Keratinocyte (primary cell): ENCODE results near the gene GRM7. TPM values are rescaled to one million over a fixed set of nuclear protein-coding genes. Genes with fewer than 3 reads are reported as not detected.

Experiments
- DNase-seq: peaks from one replicate; pipeline ENCODE4 v3.0.0-alpha.2; 2011; ENCODE audit warnings: low read depth, missing footprints, low spot score
- FAIRE-seq: peaks from 2 replicates; lab custom pipeline; 2011; peaks lifted over from hg19 to GRCh38; lab: Jason Lieb, UNC
- H2AFZ ChIP-seq: 2 replicates; pipeline ENCODE4 v1.6.0; 2012; ENCODE audit warnings: low read length, control low read depth, inconsistent platforms; ENCODE audit not compliant: control insufficient read depth
- H3K27ac ChIP-seq: 2 replicates; pipeline ENCODE4 v1.5.1; 2011; ENCODE audit warnings: low read length; ENCODE audit not compliant: control insufficient read depth, insufficient read depth
- H3K27me3 ChIP-seq: 3 replicates; pipeline ENCODE4 v1.6.0; 2011; ENCODE audit warnings: low read length; ENCODE audit not compliant: control insufficient read depth, insufficient read depth; ENCODE audit errors: extremely low read depth
- H3K36me3 ChIP-seq, 2 experiments: 2 replicates in 1 of 2; 3 replicates in 1 of 2; pipeline ENCODE4 v1.5.1; 2011; ENCODE audit warnings: low read length in 2 of 2, mild to moderate bottlenecking in 1 of 2; ENCODE audit not compliant: control insufficient read depth in 2 of 2, insufficient read depth in 2 of 2; ENCODE audit errors: extremely low read depth in 1 of 2
- H3K4me1 ChIP-seq: 3 replicates; pipeline ENCODE4 v1.5.1; 2011; ENCODE audit warnings: low read length; ENCODE audit not compliant: control insufficient read depth, insufficient read depth; ENCODE audit errors: extremely low read depth
- H3K4me2 ChIP-seq: 3 replicates; pipeline ENCODE4 v1.6.0; 2011; ENCODE audit warnings: low read depth, low read length; ENCODE audit not compliant: control insufficient read depth, insufficient read depth; ENCODE audit errors: extremely low read depth
- H3K4me3 ChIP-seq, 3 experiments: fragments of 200-600 bp in 1 of 3; sonication (generic) in 1 of 3; 2 replicates in 2 of 3; 3 replicates in 1 of 3; pipeline ENCODE4 v1.5.1; 2011 to 2016; ENCODE audit warnings: low read length in 3 of 3, mild to moderate bottlenecking in 3 of 3, control low read depth in 2 of 3, inconsistent platforms in 1 of 3, low read depth in 1 of 3, mixed read lengths in 1 of 3, mixed run types in 1 of 3, moderate library complexity in 1 of 3; ENCODE audit not compliant: control insufficient read depth in 2 of 3, insufficient read depth in 2 of 3; ENCODE audit errors: extremely low read depth in 1 of 3
- H3K79me2 ChIP-seq: 2 replicates; pipeline ENCODE4 v1.6.0; 2012; ENCODE audit warnings: low read length; ENCODE audit not compliant: control insufficient read depth, insufficient read depth
- H3K9ac ChIP-seq: 3 replicates; pipeline ENCODE4 v1.6.0; 2011; ENCODE audit warnings: low read length; ENCODE audit not compliant: control insufficient read depth, insufficient read depth; ENCODE audit errors: extremely low read depth
- H3K9me1 ChIP-seq: 3 replicates; pipeline ENCODE4 v1.6.0; 2011; ENCODE audit warnings: low read length; ENCODE audit not compliant: control insufficient read depth, insufficient read depth; ENCODE audit errors: extremely low read depth
- H3K9me3 ChIP-seq: 2 replicates; pipeline ENCODE4 v1.5.1; 2012; ENCODE audit warnings: low read depth, low read length; ENCODE audit not compliant: control insufficient read depth
- H4K20me1 ChIP-seq: 3 replicates; pipeline ENCODE4 v1.6.0; 2011; ENCODE audit warnings: low read length; ENCODE audit not compliant: control insufficient read depth, insufficient read depth; ENCODE audit errors: extremely low read depth
- CTCF ChIP-seq, 3 experiments: IDR thresholded peaks in 1 of 3; conservative IDR thresholded peaks in 1 of 3; optimal IDR thresholded peaks in 1 of 3; 2 replicates in 2 of 3; 3 replicates in 1 of 3; pipeline versions ENCODE3 to v1.5.1; 2011; ENCODE audit warnings: low read length in 3 of 3, mild to moderate bottlenecking in 3 of 3, moderate library complexity in 2 of 3, control low read depth in 1 of 3, inconsistent platforms in 1 of 3; ENCODE audit not compliant: insufficient read depth in 2 of 3; ENCODE audit errors: extremely low read depth in 1 of 3
- EZH2 ChIP-seq: IDR thresholded peaks from one replicate; pipeline ENCODE4 v1.6.1; 2012; ENCODE audit warnings: inconsistent platforms, mild to moderate bottlenecking, low read length, moderate library complexity
- dilution Hi-C: fragments of 300-500 bp; cut with MboI; formaldehyde crosslinking; loops from one replicate; pipeline ENCODE4 v1.7.0; 2020; ENCODE audit warnings: low sequenced_read_pairs; ENCODE audit not compliant: extremely low pct_ligation_motif_present
- polyA plus RNA-seq, 5 experiments: library from polyadenylated mRNA; depleted of rRNA in 3 of 5; stranded (reverse) in 3 of 5; stranded (forward) in 1 of 5; unstranded in 1 of 5; fragments of >200 nt; gene quantifications; 1 replicate in 1 of 5; 2 replicates in 3 of 5; 3 replicates in 1 of 5; pipeline versions ENCODE4 v1.2.1 to v1.2.3, GENCODE V29; 2011 to 2012; ENCODE audit warnings: missing spikeins in 2 of 5, low read depth in 1 of 5, low replicate concordance in 1 of 5

Gene GRM7
- polyA plus RNA-seq, 1 donor (not counting 4 experiments of a cell fraction or from before 2014, with no cell fraction given): not detected

- Histone ChIP-seq H3K9me1 (no peaks in the 10 kb centered on the region), H3K4me1 (no peaks in the 10 kb centered on the region), H3K79me2 (no peaks in the 10 kb centered on the region), H4K20me1 (no peaks in the 10 kb centered on the region), H3K4me2 (no peak overlapping the region), H3K9ac (no peak overlapping the region), H3K36me3 (no peaks in the 10 kb centered on the region), H2AFZ (no peak overlapping the region), H3K27ac (no peak overlapping the region), H3K4me3 (no peak overlapping the region), H3K9me3 (no peaks in the 10 kb centered on the region), H3K27me3 (no peaks in the 10 kb centered on the region)
- dilution Hi-C loops: no loop called here
- FAIRE-seq (no peak), DNase-seq (no peak)
- no peak for TF ChIP-seq CTCF (optimal IDR thresholded peaks at IDR 0.05 in 1 of 3, IDR thresholded peaks at IDR 0.05 in 1 of 3, conservative IDR thresholded peaks at IDR 0.05 in 1 of 3; ENCODE audit: extremely low read depth in 1 of 3, insufficient read depth in 2 of 3, low read length in 3 of 3)
- TF ChIP-seq EZH2: no peak
These were observed 67.1 kb downstream of the GRM7 start for GRCh38 chr3:6928064-6928463.

DNA sequence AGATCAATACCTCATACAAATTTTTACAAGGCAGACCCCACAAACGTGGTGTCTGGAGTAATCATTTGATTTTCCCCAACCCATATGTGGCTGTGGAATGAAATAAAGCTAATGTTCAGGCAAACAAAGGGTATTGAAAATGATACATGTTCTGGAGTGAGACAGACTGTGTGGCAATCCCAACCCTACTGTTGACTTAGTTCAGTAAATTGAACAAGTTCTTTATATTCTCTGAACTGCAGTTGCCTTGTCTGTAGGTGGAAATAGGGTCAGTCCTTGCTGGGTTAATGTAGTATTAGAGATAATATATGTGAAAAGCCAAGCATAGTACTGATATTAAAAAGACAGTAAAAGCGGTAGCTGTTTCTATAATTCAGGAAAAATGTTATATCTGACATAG is 69.0 kb downstream of the GRM7 start:
- no peak for FAIRE-seq
- DNase-seq: no peak
- Histone ChIP-seq H3K4me2 (no peak overlapping the region), H4K20me1 (no peaks in the 10 kb centered on the region), H3K9me3 (no peaks in the 10 kb centered on the region), H3K27me3 (no peaks in the 10 kb centered on the region), H3K36me3 (no peaks in the 10 kb centered on the region), H3K4me3 (no peak overlapping the region), H3K9me1 (no peaks in the 10 kb centered on the region), H3K27ac (no peak overlapping the region), H3K4me1 (no peaks in the 10 kb centered on the region), H3K9ac (no peak overlapping the region), H3K79me2 (no peaks in the 10 kb centered on the region), H2AFZ (no peak overlapping the region)
- TF ChIP-seq EZH2 (no peak), CTCF (optimal IDR thresholded peaks at IDR 0.05 in 1 of 3, IDR thresholded peaks at IDR 0.05 in 1 of 3, conservative IDR thresholded peaks at IDR 0.05 in 1 of 3; ENCODE audit: extremely low read depth in 1 of 3, insufficient read depth in 2 of 3, low read length in 3 of 3) (no peak)
- dilution Hi-C loops: no loop called here
